Measurements from ENCODE around the gene LEAP2. TPM values are rescaled to one million over a fixed set of nuclear protein-coding genes. Genes with fewer than 3 reads are reported as not detected.

LEAP2 gene
- total and polyA plus RNA-seq, 2 donors (not counting 1 experiment from before 2014, with no cell fraction given), result 0.33 to 0.50 TPM

GRCh38 chr5:132915681-132916080 lies 42.2 kb downstream of the LEAP2 start:
- Histone ChIP-seq H3K36me3 (ENCODE audit: control insufficient read depth, insufficient read depth, low read length) (peaks cover 4% of the 10 kb centered on the region), H4K20me1 (ENCODE audit: control insufficient read depth, extremely low read depth, insufficient read depth, low read length) (no peaks in the 10 kb centered on the region), H3K27me3 (ENCODE audit: control insufficient read depth, insufficient read depth, low read length) (no peaks in the 10 kb centered on the region), H3K9ac (ENCODE audit: insufficient read depth, low read length) (no peak overlapping the region), H3K79me2 (ENCODE audit: control insufficient read depth, insufficient read depth, low read length) (peaks cover 17% of the 10 kb centered on the region), H3K4me1 (ENCODE audit: control insufficient read depth, extremely low read depth, insufficient read depth, low read length) (no peaks in the 10 kb centered on the region), H3K4me3 (replicated peaks in 1 of 4; ENCODE audit: control extremely low read depth in 1 of 4, insufficient read depth in 1 of 4, low read depth in 3 of 4, low read length in 4 of 4) (no peak overlapping the region), H2AFZ (ENCODE audit: low read length) (no peak overlapping the region), H3K9me3 (ENCODE audit: control insufficient read depth, insufficient read depth, low read depth, low read length) (no peaks in the 10 kb centered on the region), H3K4me2 (ENCODE audit: extremely low read depth, insufficient read depth, low read length) (no peak overlapping the region), H3K27ac (ENCODE audit: insufficient read depth, low read length) (peak overlapping the region; percentile 19)
- no peak for DNase-seq (ENCODE audit: low read depth in 2 of 2)
- TF ChIP-seq EZH2 (IDR thresholded peaks at IDR 0.05; ENCODE audit: low read length, missing control alignments) (no peak), CTCF (conservative IDR thresholded peaks at IDR 0.05 in 1 of 2, IDR thresholded peaks at IDR 0.05 in 1 of 2; ENCODE audit: low read depth in 1 of 2, low read length in 2 of 2) (no peak)

- Histone ChIP-seq H3K4me3 (replicated peaks in 1 of 4; ENCODE audit: control extremely low read depth in 1 of 4, insufficient read depth in 1 of 4, low read depth in 3 of 4, low read length in 4 of 4) (no peak overlapping the region), H3K27ac (ENCODE audit: insufficient read depth, low read length) (no peak overlapping the region), H3K9me3 (ENCODE audit: control insufficient read depth, insufficient read depth, low read depth, low read length) (no peaks in the 10 kb centered on the region), H3K36me3 (ENCODE audit: control insufficient read depth, insufficient read depth, low read length) (peaks cover 4% of the 10 kb centered on the region), H3K79me2 (ENCODE audit: control insufficient read depth, insufficient read depth, low read length) (peaks cover 13% of the 10 kb centered on the region), H3K27me3 (ENCODE audit: control insufficient read depth, insufficient read depth, low read length) (no peaks in the 10 kb centered on the region), H3K4me2 (ENCODE audit: extremely low read depth, insufficient read depth, low read length) (no peak overlapping the region), H4K20me1 (ENCODE audit: control insufficient read depth, extremely low read depth, insufficient read depth, low read length) (no peaks in the 10 kb centered on the region), H2AFZ (ENCODE audit: low read length) (no peak overlapping the region), H3K4me1 (ENCODE audit: control insufficient read depth, extremely low read depth, insufficient read depth, low read length) (no peaks in the 10 kb centered on the region), H3K9ac (ENCODE audit: insufficient read depth, low read length) (no peak overlapping the region)
- TF ChIP-seq EZH2 (IDR thresholded peaks at IDR 0.05; ENCODE audit: low read length, missing control alignments) (no peak), CTCF (conservative IDR thresholded peaks at IDR 0.05 in 1 of 2, IDR thresholded peaks at IDR 0.05 in 1 of 2; ENCODE audit: low read depth in 1 of 2, low read length in 2 of 2) (no peak)
- no peak for DNase-seq (ENCODE audit: low read depth in 2 of 2)
Measured at GRCh38 chr5:132916086-132916485, 42.6 kb downstream of the LEAP2 start.

Other genes with a start within 250 kb of the LEAP2 start
- not detected in 2 replicates for gene IL13, start 215.5 kb upstream of the LEAP2 start, total RNA-seq
- not detected in 2 replicates for gene IL13, start 215.5 kb upstream of the LEAP2 start, polyA plus RNA-seq
- not detected in 2 replicates for gene IL4, start 199.7 kb upstream of the LEAP2 start, total RNA-seq
- not detected in 2 replicates for gene IL4, start 199.7 kb upstream of the LEAP2 start, polyA plus RNA-seq
- 10.5 and 11.2 TPM in 2 replicates for gene KIF3A, start 136.1 kb upstream of the LEAP2 start, total RNA-seq
- gene KIF3A, start 136.1 kb upstream of the LEAP2 start, polyA plus RNA-seq, result 7.3 and 8.8 TPM in 2 replicates
- gene CCNI2, start 126.2 kb upstream of the LEAP2 start, total RNA-seq, result under 0.01 TPM in 1 of 2 replicates, not detected in the other
- gene CCNI2, start 126.2 kb upstream of the LEAP2 start, polyA plus RNA-seq, result not detected in 2 replicates
- gene SEPTIN8, start 96.4 kb upstream of the LEAP2 start, total RNA-seq, result 50.3 and 64.2 TPM in 2 replicates
- 62.1 and 71.1 TPM in 2 replicates for gene SEPTIN8, start 96.4 kb upstream of the LEAP2 start, polyA plus RNA-seq
- gene SOWAHA, start 60.4 kb upstream of the LEAP2 start, total RNA-seq, result 0.17 and 0.26 TPM in 2 replicates
- 0.02 and 0.03 TPM in 2 replicates for gene SOWAHA, start 60.4 kb upstream of the LEAP2 start, polyA plus RNA-seq
- gene SHROOM1, start 43.0 kb upstream of the LEAP2 start, total RNA-seq, result 4.1 and 6.1 TPM in 2 replicates
- 2.9 and 6.2 TPM in 2 replicates for gene SHROOM1, start 43.0 kb upstream of the LEAP2 start, polyA plus RNA-seq
- gene GDF9, start 7.2 kb upstream of the LEAP2 start, total RNA-seq, result under 0.01 and 0.17 TPM in 2 replicates
- 0.07 and 0.11 TPM in 2 replicates for gene GDF9, start 7.2 kb upstream of the LEAP2 start, polyA plus RNA-seq
- 112 and 113 TPM in 2 replicates for gene UQCRQ, start 7.0 kb upstream of the LEAP2 start, total RNA-seq
- gene UQCRQ, start 7.0 kb upstream of the LEAP2 start, polyA plus RNA-seq, result 157 and 200 TPM in 2 replicates
- 37.0 and 54.2 TPM in 2 replicates for gene AFF4, start 90.0 kb downstream of the LEAP2 start, total RNA-seq
- gene AFF4, start 90.0 kb downstream of the LEAP2 start, polyA plus RNA-seq, result 67.3 and 73.6 TPM in 2 replicates
- gene ZCCHC10, start 152.9 kb downstream of the LEAP2 start, total RNA-seq, result 7.4 and 12.3 TPM in 2 replicates
- 29.5 and 33.1 TPM in 2 replicates for gene ZCCHC10, start 152.9 kb downstream of the LEAP2 start, polyA plus RNA-seq
- gene HSPA4, start 178.3 kb downstream of the LEAP2 start, total RNA-seq, result 108 and 109 TPM in 2 replicates
- gene HSPA4, start 178.3 kb downstream of the LEAP2 start, polyA plus RNA-seq, result 89.1 and 109 TPM in 2 replicates